H9 (cell line): ENCODE results near the gene ETV3L. TPM values are rescaled to one million over a fixed set of nuclear protein-coding genes. Genes with fewer than 3 reads are reported as not detected.

ENCODE experiments used
- DNase-seq: peaks from one replicate; pipeline ENCODE4 v3.0.0-alpha.2; 2017
- H2AFZ ChIP-seq: one replicate; pipeline ENCODE4 v1.6.1; 2013; ENCODE audit warnings: mild to moderate bottlenecking, low read length, control low read depth, moderate library complexity
- H2AK5ac ChIP-seq: 2 replicates; pipeline ENCODE4 v1.6.1; 2013; ENCODE audit warnings: low read length, control low read depth, mixed read lengths; ENCODE audit not compliant: insufficient read length
- H2BK120ac ChIP-seq: one replicate; pipeline ENCODE4 v1.6.1; 2013; ENCODE audit warnings: low read depth, mild to moderate bottlenecking, low read length, control low read depth, inconsistent platforms; ENCODE audit not compliant: poor library complexity, severe bottlenecking
- H2BK12ac ChIP-seq: 2 replicates; pipeline ENCODE4 v1.6.1; 2013; ENCODE audit warnings: low read length, control low read depth, mixed read lengths, low read depth; ENCODE audit not compliant: insufficient read length
- H2BK15ac ChIP-seq: 2 replicates; pipeline ENCODE4 v1.6.1; 2013; ENCODE audit warnings: low read depth, low read length, control low read depth
- H2BK20ac ChIP-seq: one replicate; pipeline ENCODE4 v1.6.1; 2013; ENCODE audit warnings: low read depth, mild to moderate bottlenecking, low read length, control low read depth, inconsistent platforms; ENCODE audit not compliant: poor library complexity, severe bottlenecking
- H2BK5ac ChIP-seq: 2 replicates; pipeline ENCODE4 v1.6.1; 2013; ENCODE audit warnings: low read length, control low read depth, mixed read lengths; ENCODE audit not compliant: insufficient read length
- H3K14ac ChIP-seq: 2 replicates; pipeline ENCODE4 v1.6.1; 2013; ENCODE audit warnings: low read length, control low read depth; ENCODE audit not compliant: insufficient read depth
- H3K18ac ChIP-seq: 2 replicates; pipeline ENCODE4 v1.6.1; 2013; ENCODE audit warnings: low read depth, mild to moderate bottlenecking, mixed read lengths, low read length, control low read depth; ENCODE audit not compliant: insufficient read length
- H3K23ac ChIP-seq: 2 replicates; pipeline ENCODE4 v1.6.1; 2013; ENCODE audit warnings: low read length, control low read depth, mixed read lengths, low read depth; ENCODE audit not compliant: insufficient read length
- H3K23me2 ChIP-seq: 2 replicates; pipeline ENCODE4 v1.6.1; 2013; ENCODE audit warnings: low read depth, mild to moderate bottlenecking, mixed read lengths, low read length, control low read depth; ENCODE audit not compliant: insufficient read length, poor library complexity, severe bottlenecking
- H3K27ac ChIP-seq: 2 replicates; pipeline ENCODE4 v1.5.1; 2013; ENCODE audit warnings: low read length, control low read depth, mixed read lengths, low read depth; ENCODE audit not compliant: insufficient read length
- H3K27me3 ChIP-seq: 2 replicates; pipeline ENCODE4 v1.6.1; 2013; ENCODE audit warnings: low read length, control low read depth, inconsistent platforms; ENCODE audit not compliant: insufficient read depth
- H3K4ac ChIP-seq: 2 replicates; pipeline ENCODE4 v1.6.1; 2013; ENCODE audit warnings: low read depth, mild to moderate bottlenecking, control low read depth, inconsistent platforms, low read length, moderate library complexity
- H3K4me1 ChIP-seq: 2 replicates; pipeline ENCODE4 v1.6.1; 2013; ENCODE audit warnings: low read length, control low read depth, inconsistent platforms; ENCODE audit not compliant: insufficient read depth
- H3K4me2 ChIP-seq: 2 replicates; pipeline ENCODE4 v1.6.1; 2013; ENCODE audit warnings: low read length, control low read depth, mixed read lengths; ENCODE audit not compliant: insufficient read length, insufficient read depth
- H3K56ac ChIP-seq: 2 replicates; pipeline ENCODE4 v1.6.1; 2013; ENCODE audit warnings: low read depth, mild to moderate bottlenecking, mixed read lengths, low read length, control low read depth; ENCODE audit not compliant: insufficient read length
- H3K79me1 ChIP-seq: 2 replicates; pipeline ENCODE4 v1.6.1; 2013; ENCODE audit warnings: low read depth, mild to moderate bottlenecking, moderate library complexity, low read length, control low read depth, inconsistent platforms; ENCODE audit not compliant: insufficient read depth, poor library complexity, severe bottlenecking
- H3K79me2 ChIP-seq: 2 replicates; pipeline ENCODE4 v1.6.1; 2013; ENCODE audit warnings: low read length, control low read depth, inconsistent platforms; ENCODE audit not compliant: insufficient read depth
- H3K9ac ChIP-seq: 2 replicates; pipeline ENCODE4 v1.6.1; 2013; ENCODE audit warnings: low read length, control low read depth, mixed read lengths; ENCODE audit not compliant: insufficient read length; ENCODE audit errors: extremely low read depth
- H3K9me3 ChIP-seq: one replicate; pipeline ENCODE4 v1.6.1; 2013; ENCODE audit warnings: low read depth, low read length, inconsistent platforms; ENCODE audit not compliant: control insufficient read depth
- H3T11ph ChIP-seq: one replicate; pipeline ENCODE4 v1.6.1; 2013; ENCODE audit warnings: mild to moderate bottlenecking, low read length, control low read depth, inconsistent platforms
- H4K20me1 ChIP-seq: one replicate; pipeline ENCODE4 v1.6.1; 2013; ENCODE audit not compliant: control insufficient read depth, insufficient read length, insufficient read depth
- H4K5ac ChIP-seq: 2 replicates; pipeline ENCODE4 v1.6.1; 2013; ENCODE audit warnings: low read depth, mild to moderate bottlenecking, mixed read lengths, low read length, control low read depth; ENCODE audit not compliant: insufficient read length
- H4K8ac ChIP-seq: replicated peaks from 2 replicates; pipeline ENCODE4 v1.6.1; 2013; ENCODE audit warnings: low read length, control low read depth, mixed read lengths, low read depth; ENCODE audit not compliant: insufficient read length
- H4K91ac ChIP-seq: 2 replicates; pipeline ENCODE4 v1.6.1; 2013; ENCODE audit warnings: low read depth, mild to moderate bottlenecking, moderate library complexity, mixed read lengths, low read length, control low read depth; ENCODE audit not compliant: insufficient read length
- H3K27ac Mint-ChIP-seq, 3 experiments: 2 replicates in 2 of 3; 3 replicates in 1 of 3; pipeline ENCODE4 v1.8.0; 2020 to 2021; ENCODE audit warnings: mixed read lengths in 3 of 3, mild to moderate bottlenecking in 1 of 3, moderate library complexity in 1 of 3
- H3K27me3 Mint-ChIP-seq: 2 replicates; pipeline ENCODE4 v1.8.0; 2021; ENCODE audit warnings: low read depth, mild to moderate bottlenecking, moderate library complexity, mixed read lengths
- H3K36me3 Mint-ChIP-seq, 3 experiments: 2 replicates in 2 of 3; 3 replicates in 1 of 3; pipeline ENCODE4 v1.8.0; 2020 to 2021; ENCODE audit warnings: low read depth in 3 of 3, mixed read lengths in 3 of 3; ENCODE audit not compliant: insufficient read depth in 1 of 3
- H3K4me1 Mint-ChIP-seq, 2 experiments: 2 replicates each; pipeline ENCODE4 v1.8.0; 2020; ENCODE audit warnings: mixed read lengths in 2 of 2
- H3K4me3 Mint-ChIP-seq, 2 experiments: 2 replicates in 1 of 2; 3 replicates in 1 of 2; pipeline ENCODE4 v1.8.0; 2020 to 2021; ENCODE audit warnings: mild to moderate bottlenecking in 2 of 2, mixed read lengths in 2 of 2, moderate library complexity in 1 of 2
- H3K9me3 Mint-ChIP-seq, 2 experiments: 2 replicates in 1 of 2; 3 replicates in 1 of 2; pipeline ENCODE4 v1.8.0; 2020; ENCODE audit warnings: mild to moderate bottlenecking in 2 of 2, mixed read lengths in 2 of 2, moderate library complexity in 1 of 2
- CTCF ChIP-seq: fragments of 200-600 bp; sonication (generic); conservative IDR thresholded peaks from 3 replicates; pipeline ENCODE4 v1.8.0; 2021; ENCODE audit warnings: antibody characterized with exemption, mild to moderate bottlenecking
- WGBS: extraction: QIAGEN DNeasy Blood & Tissue Kit; methylation state at CpG from one replicate; pipeline ENCODE4 v1.1.7; 2013; ENCODE audit warnings: missing lambda C conversion rate, low lambda C conversion rate, mixed read lengths; ENCODE audit not compliant: insufficient read length; ENCODE audit errors: extremely low coverage; 5-methylcytosine and 5-hydroxymethylcytosine counted together
- total RNA-seq: library from RNA; stranded (reverse); gene quantifications from 2 replicates; pipeline ENCODE4 v1.2.1, GENCODE V29; 2021

Gene ETV3L
- total RNA-seq, 1 experiment from 2014 or later, result 0.96 TPM

- no peak overlapping the region for H2BK5ac ChIP-seq
- Mint-ChIP-seq H3K4me1 (peaks cover 16 to 17% of the 10 kb centered on the region in 2 experiments), H3K27me3 (no peaks in the 10 kb centered on the region), H3K27ac (peak overlapping the region in 1 of 3 experiments; percentile 40; a peak in 2 of 7 replicates), H3K9me3 (no peaks in the 10 kb centered on the region), H3K36me3 (peaks cover 30 to 71% (median 61%) of the 10 kb centered on the region in 3 experiments; a peak in 6 of 7 replicates), H3K4me3 (no peak overlapping the region)
- no peaks in the 10 kb centered on the region for H3K9me3 ChIP-seq
- DNase-seq, result no peak
- H3K4me1 ChIP-seq, result peaks cover 3% of the 10 kb centered on the region; the same call in 1 of the 2 replicates
- H3K79me2 ChIP-seq, result peaks cover 10% of the 10 kb centered on the region; the same call in 1 of the 2 replicates
- TF ChIP-seq CTCF, result no peak
- H3K18ac ChIP-seq, result no peak overlapping the region
- H2AFZ ChIP-seq, result no peak overlapping the region
- H3T11ph ChIP-seq, result no peak overlapping the region
- H3K14ac ChIP-seq, result no peak overlapping the region
- no peak overlapping the region for H3K56ac ChIP-seq
- peaks cover 10% of the 10 kb centered on the region for H3K79me1 ChIP-seq
- no peak overlapping the region for H4K8ac ChIP-seq
- H4K91ac ChIP-seq, result no peak overlapping the region
- WGBS, result no CpG with 5 or more reads among the region's 2 CpGs
- H3K27ac ChIP-seq, result no peak overlapping the region
- no peak overlapping the region for H2BK120ac ChIP-seq
- H3K23me2 ChIP-seq, result peaks cover 7% of the 10 kb centered on the region
- H2BK20ac ChIP-seq, result no peak overlapping the region
- H2BK12ac ChIP-seq, result no peak overlapping the region
- no peak overlapping the region for H3K4me2 ChIP-seq
- H3K9ac ChIP-seq, result no peak overlapping the region
- H4K5ac ChIP-seq, result no peak overlapping the region
- no peaks in the 10 kb centered on the region for H3K27me3 ChIP-seq
- no peak overlapping the region for H3K23ac ChIP-seq
- H2BK15ac ChIP-seq, result no peak overlapping the region
- H3K4ac ChIP-seq, result no peak overlapping the region
- no peak overlapping the region for H2AK5ac ChIP-seq
- H4K20me1 ChIP-seq, result no peaks in the 10 kb centered on the region
Measured at GRCh38 chr1:157133426-157133825, 33.8 kb upstream of the ETV3L start.
